MM.1S (cell line): ENCODE data around the gene SMIM33.
"Not testable (repeated sequence)": the region's sequence is repeated elsewhere in the genome, so short reads cannot be mapped to it uniquely, and the experiment has no call there.

ENCODE experiments used
- DNase-seq: peaks from one replicate; pipeline ENCODE4 v3.0.0-alpha.2; 2015
- H2AFZ ChIP-seq: fragments of 300-600 bp; sonication (generic); 2 replicates; pipeline ENCODE4 v1.6.0; 2016; ENCODE audit warnings: antibody characterized with exemption, low read length
- H3F3A ChIP-seq: fragments of 300-600 bp; sonication (generic); 2 replicates; pipeline ENCODE4 v1.6.1; 2016; ENCODE audit warnings: mild to moderate bottlenecking, antibody characterized with exemption, low read length, moderate library complexity, mixed read lengths; ENCODE audit not compliant: insufficient read depth
- H3K27ac ChIP-seq: fragments of 300-600 bp; sonication (generic); 2 replicates; pipeline ENCODE4 v1.5.1; 2016; ENCODE audit warnings: mild to moderate bottlenecking, low read length
- H3K27me3 ChIP-seq: fragments of 300-600 bp; sonication (generic); replicated peaks from 2 replicates; pipeline ENCODE4 v1.6.0; 2016; ENCODE audit warnings: low read length; ENCODE audit not compliant: insufficient read depth
- H3K36me3 ChIP-seq: fragments of 300-600 bp; sonication (generic); replicated peaks from 2 replicates; pipeline ENCODE4 v1.6.1; 2016; ENCODE audit warnings: mild to moderate bottlenecking, low read length, mixed read lengths; ENCODE audit not compliant: insufficient read depth
- H3K4me1 ChIP-seq: fragments of 300-600 bp; sonication (generic); 2 replicates; pipeline ENCODE4 v1.6.1; 2016; ENCODE audit warnings: low read length, mixed read lengths
- H3K4me2 ChIP-seq: fragments of 300-600 bp; sonication (generic); 2 replicates; pipeline ENCODE4 v1.6.0; 2016; ENCODE audit warnings: low read depth, low read length
- H3K4me3 ChIP-seq: fragments of 300-600 bp; sonication (generic); 2 replicates; pipeline ENCODE4 v1.5.1; 2016; ENCODE audit warnings: low read length, mixed read lengths
- H3K79me2 ChIP-seq: fragments of 300-600 bp; sonication (generic); 2 replicates; pipeline ENCODE4 v1.6.1; 2016; ENCODE audit warnings: mixed run types, low read length, mixed read lengths
- H3K9ac ChIP-seq: fragments of 300-600 bp; sonication (generic); 2 replicates; pipeline ENCODE4 v1.6.1; 2016; ENCODE audit warnings: low read length, mixed read lengths
- H3K9me2 ChIP-seq: fragments of 300-600 bp; sonication (generic); replicated peaks from 2 replicates; pipeline ENCODE4 v1.6.1; 2016; ENCODE audit warnings: mild to moderate bottlenecking, low read length, mixed read lengths; ENCODE audit not compliant: insufficient read depth
- H3K9me3 ChIP-seq: fragments of 300-600 bp; sonication (generic); replicated peaks from 2 replicates; pipeline ENCODE4 v1.6.1; 2016; ENCODE audit warnings: mild to moderate bottlenecking, low read length, mixed read lengths; ENCODE audit not compliant: insufficient read depth
- H4K20me1 ChIP-seq: fragments of 300-600 bp; sonication (generic); 2 replicates; pipeline ENCODE4 v1.6.1; 2016; ENCODE audit warnings: mild to moderate bottlenecking, low read length, moderate library complexity, mixed read lengths; ENCODE audit not compliant: insufficient read depth
- EZH2 ChIP-seq: fragments of 300-600 bp; sonication (generic); optimal IDR thresholded peaks from 2 replicates; pipeline ENCODE3; 2017; ENCODE audit warnings: low read depth, mild to moderate bottlenecking, antibody characterized with exemption, low read length, mixed read lengths
- EZH2phosphoT487 ChIP-seq: fragments of 300-600 bp; sonication (generic); IDR thresholded peaks from 2 replicates; pipeline ENCODE4 v1.6.1; 2018; ENCODE audit warnings: antibody characterized with exemption, low read length
- TF ChIP-seq, protein P1 (sequence below): fragments of 300-600 bp; sonication (generic); IDR thresholded peaks from 2 replicates; pipeline ENCODE4 v1.5.1; 2016; ENCODE audit warnings: antibody characterized with exemption, low read length, mixed read lengths

Gene SMIM33

DNA sequence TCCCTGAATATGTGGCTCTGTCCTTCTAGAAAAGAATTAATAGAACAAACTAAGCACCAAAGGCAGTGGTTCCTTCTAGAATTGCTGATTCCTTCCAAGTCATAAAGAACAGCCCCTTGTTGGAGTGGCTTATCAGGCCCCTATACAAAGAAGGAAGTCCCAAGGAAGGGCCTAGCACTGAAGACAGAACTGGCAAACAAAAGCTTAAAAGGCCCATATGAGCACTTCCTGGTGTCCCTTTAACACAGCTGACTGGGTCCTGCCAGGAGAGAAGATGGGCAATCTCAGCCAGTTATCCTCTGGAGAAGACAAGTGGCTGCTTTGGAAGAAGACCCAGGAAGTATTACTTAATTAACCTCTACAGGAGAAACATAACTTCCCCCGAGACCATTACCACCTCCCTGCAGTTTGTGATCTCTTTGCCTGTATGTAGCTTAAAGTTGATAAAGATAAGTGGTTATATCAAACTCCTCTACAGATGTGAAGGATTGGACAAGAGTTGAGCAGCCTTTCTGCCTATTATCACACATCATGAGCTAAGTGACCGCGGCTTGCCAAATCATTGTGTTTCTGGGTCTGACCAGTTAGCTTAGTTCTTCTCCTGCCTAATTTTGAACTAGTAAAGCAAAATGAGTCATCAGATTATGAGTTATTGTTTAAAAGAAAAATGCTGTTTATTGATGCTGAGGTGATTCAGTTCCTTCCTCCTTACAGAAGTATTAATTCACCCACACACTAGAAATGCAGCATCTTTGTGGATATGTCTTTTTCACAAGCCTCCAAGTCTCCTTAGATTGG lies 25.0 kb downstream of the SMIM33 start:
- no peak for TF ChIP-seq EZH2phosphoT487
- TF ChIP-seq, protein P1, sequence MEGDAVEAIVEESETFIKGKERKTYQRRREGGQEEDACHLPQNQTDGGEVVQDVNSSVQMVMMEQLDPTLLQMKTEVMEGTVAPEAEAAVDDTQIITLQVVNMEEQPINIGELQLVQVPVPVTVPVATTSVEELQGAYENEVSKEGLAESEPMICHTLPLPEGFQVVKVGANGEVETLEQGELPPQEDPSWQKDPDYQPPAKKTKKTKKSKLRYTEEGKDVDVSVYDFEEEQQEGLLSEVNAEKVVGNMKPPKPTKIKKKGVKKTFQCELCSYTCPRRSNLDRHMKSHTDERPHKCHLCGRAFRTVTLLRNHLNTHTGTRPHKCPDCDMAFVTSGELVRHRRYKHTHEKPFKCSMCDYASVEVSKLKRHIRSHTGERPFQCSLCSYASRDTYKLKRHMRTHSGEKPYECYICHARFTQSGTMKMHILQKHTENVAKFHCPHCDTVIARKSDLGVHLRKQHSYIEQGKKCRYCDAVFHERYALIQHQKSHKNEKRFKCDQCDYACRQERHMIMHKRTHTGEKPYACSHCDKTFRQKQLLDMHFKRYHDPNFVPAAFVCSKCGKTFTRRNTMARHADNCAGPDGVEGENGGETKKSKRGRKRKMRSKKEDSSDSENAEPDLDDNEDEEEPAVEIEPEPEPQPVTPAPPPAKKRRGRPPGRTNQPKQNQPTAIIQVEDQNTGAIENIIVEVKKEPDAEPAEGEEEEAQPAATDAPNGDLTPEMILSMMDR, result no peak
- no peak for TF ChIP-seq EZH2
- Histone ChIP-seq H3K4me2 (no peak overlapping the region), H3K9me3 (no peaks in the 10 kb centered on the region), H3K9ac (no peak overlapping the region), H3K27ac (no peak overlapping the region), H4K20me1 (no peaks in the 10 kb centered on the region), H3K4me1 (no peaks in the 10 kb centered on the region), H3K9me2 (no peaks in the 10 kb centered on the region), H3K27me3 (no peaks in the 10 kb centered on the region), H3K79me2 (no peaks in the 10 kb centered on the region), H3K36me3 (no peaks in the 10 kb centered on the region), H3F3A (no peaks in the 10 kb centered on the region), H3K4me3 (no peak overlapping the region), H2AFZ (no peak overlapping the region)
- no peak for DNase-seq

DNA sequence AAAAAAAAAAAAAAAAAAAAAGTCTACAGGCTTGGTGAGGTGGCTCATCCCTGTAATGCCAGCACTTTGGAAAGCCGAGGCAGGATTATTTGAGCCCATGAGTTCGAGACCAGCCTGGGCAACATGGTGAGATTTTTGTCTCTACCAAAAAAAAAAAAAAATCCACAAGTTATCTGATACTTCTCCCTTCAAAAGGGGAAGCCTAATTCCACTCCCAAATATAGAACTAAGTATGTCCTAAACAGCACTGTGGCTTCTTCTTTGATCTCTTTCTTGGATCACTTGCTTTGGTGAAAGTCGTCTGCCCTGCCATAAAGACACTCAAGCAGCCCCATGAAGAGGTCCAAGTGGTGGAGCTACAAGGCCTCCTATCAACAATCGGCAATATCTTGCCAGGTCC lies 30.6 kb downstream of the SMIM33 start:
- H3K4me3 ChIP-seq, result no peak overlapping the region
- H3K9me2 ChIP-seq, result no peaks in the 10 kb centered on the region
- H3K27ac ChIP-seq, result no peak overlapping the region
- H4K20me1 ChIP-seq, result no peaks in the 10 kb centered on the region
- no peaks in the 10 kb centered on the region for H3K36me3 ChIP-seq
- no peak for DNase-seq
- TF ChIP-seq, protein P1, result no peak
- no peak for TF ChIP-seq EZH2phosphoT487
- no peak for TF ChIP-seq EZH2
- no peaks in the 10 kb centered on the region for H3F3A ChIP-seq
- no peaks in the 10 kb centered on the region for H3K9me3 ChIP-seq
- H3K4me1 ChIP-seq, result no peaks in the 10 kb centered on the region
- no peaks in the 10 kb centered on the region for H3K27me3 ChIP-seq
- H3K9ac ChIP-seq, result no peak overlapping the region
- no peaks in the 10 kb centered on the region for H3K79me2 ChIP-seq
- no peak overlapping the region for H3K4me2 ChIP-seq
- H2AFZ ChIP-seq, result no peak overlapping the region

GRCh38 chr5:139503036-139503817 lies 32.4 kb downstream of the SMIM33 start:
- H3K27ac ChIP-seq, DNase-seq, H3K79me2 ChIP-seq, H3K4me2 ChIP-seq, H3K27me3 ChIP-seq, H2AFZ ChIP-seq, H3K4me3 ChIP-seq, H3K9me3 ChIP-seq, H3K4me1 ChIP-seq, H3K9ac ChIP-seq, H3F3A ChIP-seq, H3K36me3 ChIP-seq, H4K20me1 ChIP-seq, H3K9me2 ChIP-seq: not testable (repeated sequence)

GRCh38 chr5:139503879-139504278 lies 33.1 kb downstream of the SMIM33 start:
- not testable (repeated sequence) for DNase-seq, H3K27ac ChIP-seq, H3K4me1 ChIP-seq, H3K9me2 ChIP-seq, H4K20me1 ChIP-seq, H3F3A ChIP-seq, H3K9me3 ChIP-seq, H3K4me2 ChIP-seq, H3K9ac ChIP-seq, H3K4me3 ChIP-seq, H3K79me2 ChIP-seq, H3K27me3 ChIP-seq, H3K36me3 ChIP-seq, H2AFZ ChIP-seq

DNA sequence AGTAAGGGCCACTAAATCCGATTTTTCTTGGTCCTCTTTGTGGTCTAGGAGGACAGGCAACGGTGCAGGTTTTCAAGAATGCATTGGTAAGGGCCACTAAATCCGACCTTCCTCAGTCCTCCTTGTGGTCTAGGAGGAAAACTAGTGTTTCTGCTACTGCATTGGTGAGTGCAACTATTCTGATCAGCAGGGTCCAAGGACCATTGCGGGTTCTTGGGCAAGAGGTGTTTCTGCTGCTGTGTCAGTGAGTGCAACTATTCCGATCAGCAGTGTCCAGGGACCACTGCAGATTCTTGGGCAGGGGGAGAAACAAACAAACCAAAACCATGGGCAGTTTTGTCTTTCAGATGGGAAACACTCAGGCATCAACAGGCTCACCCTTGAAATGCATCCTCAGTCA lies 33.9 kb downstream of the SMIM33 start:
- H3K9me3 ChIP-seq, H3K9me2 ChIP-seq, H3K4me1 ChIP-seq, H3K27me3 ChIP-seq, H2AFZ ChIP-seq, DNase-seq, H3K4me2 ChIP-seq, H3K36me3 ChIP-seq, H3K9ac ChIP-seq, H4K20me1 ChIP-seq, H3K27ac ChIP-seq, H3F3A ChIP-seq, H3K4me3 ChIP-seq, H3K79me2 ChIP-seq: not testable (repeated sequence)
